K562 (cell line): ENCODE results near the gene GNPAT. TPM values are rescaled to one million over a fixed set of nuclear protein-coding genes. Genes with fewer than 3 reads are reported as not detected.

Source experiments
- ATAC-seq: fragments of 200-7000 bp; cut with Tn5 transposase; 3 replicates; pipeline ENCODE4 v1.9.1; 2020; ENCODE audit warnings: moderate library complexity
- BruUV-seq: library from RNA; stranded (reverse); fragments of 400-500 nt; replicated peaks from 2 replicates; lab custom pipeline; 2021; lab: Mats Ljungman, UMichigan
- CTCF ChIA-PET: fragments of 300-600 bp; formaldehyde crosslinking; extraction: SDS; loops from one replicate; lab custom pipeline; 2021; ENCODE audit warnings: low intra/inter-chr PET ratio; lab: Yijun Ruan, JAX
- POLR2A ChIA-PET: fragments of 300-600, 350-650 bp; sonication (Branson Sonifier 250); formaldehyde crosslinking; extraction: SDS; loops from one replicate; lab custom pipeline; 2021; ENCODE audit warnings: antibody characterized with exemption, inconsistent platforms; lab: Yijun Ruan, JAX
- DNase-seq, 4 experiments: peaks; one replicate each; pipeline versions ENCODE4 v3.0.0 to v3.0.0-alpha.2; 2011 to 2018; ENCODE audit warnings: low spot score in 3 of 4, mixed read lengths in 3 of 4; ENCODE audit errors: extremely low read depth in 1 of 4
- FAIRE-seq: peaks from 2 replicates; lab custom pipeline; 2011; peaks lifted over from hg19 to GRCh38; lab: Jason Lieb, UNC
- H2AFZ ChIP-seq: 2 replicates; pipeline ENCODE4 v1.6.0; 2011; ENCODE audit warnings: low read depth, low read length, control low read depth, inconsistent platforms
- H3K27ac ChIP-seq: fragments of 200-600 bp; 3 replicates; pipeline ENCODE4 v1.8.0; 2011; ENCODE audit warnings: low read depth, mild to moderate bottlenecking, control low read depth, inconsistent platforms, low read length, moderate library complexity, mixed read lengths; ENCODE audit errors: extremely low read depth
- H3K27me3 ChIP-seq, 2 experiments: fragments of 300-600 bp in 1 of 2; 2 replicates in 1 of 2; 3 replicates in 1 of 2; pipeline versions ENCODE4 v1.6.0 to v1.8.0; 2011; ENCODE audit warnings: inconsistent platforms in 2 of 2, low read length in 2 of 2, mild to moderate bottlenecking in 1 of 2, mixed read lengths in 1 of 2, moderate library complexity in 1 of 2; ENCODE audit not compliant: control insufficient read depth in 2 of 2, insufficient read depth in 2 of 2
- H3K36me3 ChIP-seq: fragments of 300-600 bp; 3 replicates; pipeline ENCODE4 v1.8.0; 2011; ENCODE audit warnings: mild to moderate bottlenecking, low read length, inconsistent platforms; ENCODE audit not compliant: control insufficient read depth, insufficient read depth
- H3K4me1 ChIP-seq, 2 experiments: fragments of 200-600 bp in 1 of 2; replicated peaks in 1 of 2; 2 replicates in 1 of 2; 3 replicates in 1 of 2; pipeline versions ENCODE4 v1.5.1 to v1.8.0; 2011; ENCODE audit warnings: inconsistent platforms in 2 of 2, low read length in 2 of 2, mild to moderate bottlenecking in 1 of 2, mixed read lengths in 1 of 2, moderate library complexity in 1 of 2; ENCODE audit not compliant: control insufficient read depth in 2 of 2, insufficient read depth in 2 of 2
- H3K4me2 ChIP-seq: 2 replicates; pipeline ENCODE4 v1.6.1; 2011; ENCODE audit warnings: low read length, control low read depth, inconsistent platforms, mixed read lengths; ENCODE audit not compliant: insufficient read depth
- H3K4me3 ChIP-seq: fragments of 200-600 bp; sonication (generic), shearing (Covaris generic); 2 replicates; pipeline ENCODE4 v1.5.1; 2016; ENCODE audit warnings: control low read depth, inconsistent platforms
- H3K79me2 ChIP-seq: fragments of 200-600 bp; 3 replicates; pipeline ENCODE4 v1.8.0; 2011; ENCODE audit warnings: low read length, inconsistent platforms; ENCODE audit not compliant: control insufficient read depth, insufficient read depth
- H3K9ac ChIP-seq, 2 experiments: 2 replicates each; pipeline versions ENCODE4 v1.6.0 to v1.6.1; 2011; ENCODE audit warnings: low read depth in 2 of 2, low read length in 2 of 2, control low read depth in 1 of 2, inconsistent platforms in 1 of 2, mild to moderate bottlenecking in 1 of 2, mixed read lengths in 1 of 2; ENCODE audit not compliant: insufficient read depth in 1 of 2
- H3K9me1 ChIP-seq: one replicate; pipeline ENCODE4 v1.6.0; 2011; ENCODE audit warnings: inconsistent platforms, mild to moderate bottlenecking, low read length, moderate library complexity; ENCODE audit not compliant: control insufficient read depth, insufficient read depth
- H3K9me3 ChIP-seq: replicated peaks from 2 replicates; pipeline ENCODE4 v1.5.1; 2011; ENCODE audit warnings: low read depth, low read length, inconsistent platforms; ENCODE audit not compliant: control insufficient read depth, insufficient read depth
- H4K20me1 ChIP-seq: replicated peaks from 2 replicates; pipeline ENCODE4 v1.6.1; 2011; ENCODE audit warnings: low read length, inconsistent platforms, mixed read lengths; ENCODE audit not compliant: control insufficient read depth, insufficient read depth
- CSDE1 ChIP-seq, 2 experiments: fragments of 450-650 bp; IDR thresholded peaks; 2 replicates each; pipeline ENCODE4 v1.6.1; 2016; ENCODE audit warnings: mild to moderate bottlenecking in 1 of 2
- NRF1 ChIP-seq, 2 experiments: fragments of 450-650 bp; IDR thresholded peaks in 1 of 2; conservative IDR thresholded peaks in 1 of 2; 2 replicates each; pipeline ENCODE4 v1.6.1; 2014; ENCODE audit warnings: mild to moderate bottlenecking in 2 of 2
- PTTG1 ChIP-seq: fragments of 450-650 bp; IDR thresholded peaks from 2 replicates; pipeline ENCODE4 v1.6.1; 2016; ENCODE audit warnings: low read depth, mild to moderate bottlenecking, missing genetic modification characterization, missing compliant biosample characterization
- SP2 ChIP-seq: IDR thresholded peaks from 2 replicates; pipeline ENCODE4 v1.6.1; 2011; ENCODE audit warnings: mild to moderate bottlenecking, low read depth, low read length, moderate library complexity; ENCODE audit not compliant: poor library complexity, severe bottlenecking; ENCODE audit errors: extremely low read depth
- TGIF2 ChIP-seq: sonication (generic); formaldehyde crosslinking; IDR thresholded peaks from 2 replicates; pipeline ENCODE4 v1.8.1; 2022; ENCODE audit warnings: mild to moderate bottlenecking, missing genetic modification reagents, moderate library complexity
- ZNF146 ChIP-seq: IDR thresholded peaks from one replicate; pipeline ENCODE4 v1.6.1; 2018; ENCODE audit warnings: missing compliant biosample characterization; ENCODE audit not compliant: unreplicated experiment
- ZNF695 ChIP-seq: fragments of 450-650 bp; formaldehyde crosslinking; IDR thresholded peaks from 2 replicates; pipeline ENCODE4 v1.4.0; 2020; ENCODE audit warnings: mild to moderate bottlenecking, moderate library complexity
- WGBS: fragments of 100-300 bp; shearing (Covaris generic); methylation state at CpG from one replicate; pipeline ENCODE4 v1.1.6; 2016; ENCODE audit warnings: low coverage, mixed read lengths; ENCODE audit not compliant: insufficient coverage; ENCODE audit errors: missing lambda C conversion rate; 5-methylcytosine and 5-hydroxymethylcytosine counted together
- in situ Hi-C: fragments of 300-500 bp; cut with MboI; formaldehyde crosslinking; loops from 4 replicates; pipeline ENCODE4 v1.15.0; 2018; ENCODE audit warnings: inconsistent platforms, mixed read lengths
- intact Hi-C: fragments of 100-400 bp; cut with micrococcal nuclease; formaldehyde crosslinking; loops from 2 replicates; pipeline ENCODE4 v1.14.2; 2022
- polyA plus RNA-seq, 8 experiments: library from polyadenylated mRNA; depleted of rRNA in 4 of 8; stranded (reverse) in 5 of 8; unstranded in 3 of 8; fragments of >200 nt; fragmentation: Nextera tagmentation in 2 of 8; fragmentation: Illumina TruSeq in 1 of 8; extraction: Ambion mirVana in 2 of 8; extraction: Trizol in 1 of 8; gene quantifications; 2 replicates each; pipeline versions ENCODE4 v1.2.1 to v1.2.3, GENCODE V29; 2011 to 2014; ENCODE audit warnings: inconsistent platforms in 1 of 8, missing spikeins in 1 of 8
- total RNA-seq, 7 experiments: library from RNA; depleted of rRNA in 6 of 7; stranded (reverse); fragments of >200 nt in 6 of 7; fragmentation: Illumina TruSeq in 2 of 7; extraction: Trizol in 2 of 7; gene quantifications; 2 replicates each; pipeline versions ENCODE4 v1.2.1 to v1.2.3, GENCODE V29; 2011 to 2021; ENCODE audit warnings: low replicate concordance in 1 of 7
- TF ChIP-seq, protein P1 (sequence below): fragments of 250-450 bp; sonication (Bioruptor Pico); IDR thresholded peaks from 2 replicates; pipeline ENCODE4 v1.4.0; 2020; ENCODE audit warnings: mild to moderate bottlenecking, moderate library complexity
- TF ChIP-seq, protein P2 (sequence below): sonication (generic); formaldehyde crosslinking; IDR thresholded peaks from 2 replicates; pipeline ENCODE4 v1.4.0; 2020; ENCODE audit warnings: mild to moderate bottlenecking, missing genetic modification reagents
- TF ChIP-seq, protein P3 (sequence below): fragments of 450-650 bp; IDR thresholded peaks from 2 replicates; pipeline ENCODE4 v1.6.1; 2016; ENCODE audit warnings: borderline replicate concordance

Gene GNPAT
- total and polyA plus RNA-seq, 9 of the 15 experiments (the other 6 are each of a cell fraction or from before 2014, with no cell fraction given), result 32.1 to 68.8 (median 50.7) TPM

DNA sequence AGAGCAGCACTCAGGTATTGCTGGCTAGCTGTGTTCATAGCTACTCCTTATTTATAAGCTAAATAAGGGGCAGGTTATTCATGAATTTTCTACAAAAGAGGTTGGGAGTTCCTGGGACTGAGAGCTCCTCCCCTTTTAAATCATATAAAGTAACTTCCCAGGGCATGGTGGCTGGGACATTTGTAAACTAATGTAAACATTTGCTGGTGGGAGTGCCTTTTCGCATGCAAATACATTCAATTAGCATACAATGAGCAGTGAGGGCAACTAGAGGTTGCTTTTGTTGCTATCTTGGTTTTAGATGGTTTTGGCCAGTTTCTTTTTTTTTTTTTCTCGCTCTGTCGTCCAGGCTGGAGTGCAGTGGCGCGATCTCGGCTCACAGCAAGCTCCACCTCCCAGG, 43.4 kb downstream of the GNPAT start:
- H3K4me2 ChIP-seq, result no peak overlapping the region
- intact Hi-C loops (no loop called here), in situ Hi-C loops (no loop called here)
- no peaks in the 10 kb centered on the region for H3K9me1 ChIP-seq
- H4K20me1 ChIP-seq, result no peaks in the 10 kb centered on the region
- no peak overlapping the region for H3K27ac ChIP-seq
- ChIA-PET CTCF (no interaction called here), POLR2A (no interaction called here)
- WGBS, result 0% methylated on average over 4 of the region's 6 CpGs
- H3K4me3 ChIP-seq, result no peak overlapping the region
- H3K9ac ChIP-seq, result no peak overlapping the region
- peaks cover 2 to 4% of the 10 kb centered on the region in 2 experiments; a peak in 2 of 5 replicates for H3K4me1 ChIP-seq
- H3K36me3 ChIP-seq, result no peaks in the 10 kb centered on the region
- FAIRE-seq (no peak), ATAC-seq (no peak), DNase-seq (no peak)
- H3K79me2 ChIP-seq, result no peaks in the 10 kb centered on the region
- BruUV-seq, result no TSS peak
- peaks cover 6% of the 10 kb centered on the region in 2 experiments; a peak in 2 of 5 replicates for H3K27me3 ChIP-seq
- no peaks in the 10 kb centered on the region for H3K9me3 ChIP-seq
- H2AFZ ChIP-seq, result no peak overlapping the region
- TF ChIP-seq, protein P1, sequence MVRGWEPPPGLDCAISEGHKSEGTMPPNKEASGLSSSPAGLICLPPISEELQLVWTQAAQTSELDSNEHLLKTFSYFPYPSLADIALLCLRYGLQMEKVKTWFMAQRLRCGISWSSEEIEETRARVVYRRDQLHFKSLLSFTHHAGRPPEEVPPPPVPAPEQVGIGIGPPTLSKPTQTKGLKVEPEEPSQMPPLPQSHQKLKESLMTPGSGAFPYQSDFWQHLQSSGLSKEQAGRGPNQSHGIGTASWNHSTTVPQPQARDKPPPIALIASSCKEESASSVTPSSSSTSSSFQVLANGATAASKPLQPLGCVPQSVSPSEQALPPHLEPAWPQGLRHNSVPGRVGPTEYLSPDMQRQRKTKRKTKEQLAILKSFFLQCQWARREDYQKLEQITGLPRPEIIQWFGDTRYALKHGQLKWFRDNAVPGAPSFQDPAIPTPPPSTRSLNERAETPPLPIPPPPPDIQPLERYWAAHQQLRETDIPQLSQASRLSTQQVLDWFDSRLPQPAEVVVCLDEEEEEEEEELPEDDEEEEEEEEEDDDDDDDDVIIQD (CRISPR knock-in tag), result no peak
- TF ChIP-seq ZNF146 (CRISPR knock-in tag) (no peak), CSDE1 (IDR thresholded peaks at IDR 0.05) (no peak), NRF1 (conservative IDR thresholded peaks at IDR 0.05 in 1 of 2, IDR thresholded peaks at IDR 0.05 in 1 of 2) (no peak), SP2 (no peak), ZNF695 (CRISPR knock-in tag) (no peak), PTTG1 (no peak), TGIF2 (CRISPR knock-in tag) (no peak)
- TF ChIP-seq, protein P2, sequence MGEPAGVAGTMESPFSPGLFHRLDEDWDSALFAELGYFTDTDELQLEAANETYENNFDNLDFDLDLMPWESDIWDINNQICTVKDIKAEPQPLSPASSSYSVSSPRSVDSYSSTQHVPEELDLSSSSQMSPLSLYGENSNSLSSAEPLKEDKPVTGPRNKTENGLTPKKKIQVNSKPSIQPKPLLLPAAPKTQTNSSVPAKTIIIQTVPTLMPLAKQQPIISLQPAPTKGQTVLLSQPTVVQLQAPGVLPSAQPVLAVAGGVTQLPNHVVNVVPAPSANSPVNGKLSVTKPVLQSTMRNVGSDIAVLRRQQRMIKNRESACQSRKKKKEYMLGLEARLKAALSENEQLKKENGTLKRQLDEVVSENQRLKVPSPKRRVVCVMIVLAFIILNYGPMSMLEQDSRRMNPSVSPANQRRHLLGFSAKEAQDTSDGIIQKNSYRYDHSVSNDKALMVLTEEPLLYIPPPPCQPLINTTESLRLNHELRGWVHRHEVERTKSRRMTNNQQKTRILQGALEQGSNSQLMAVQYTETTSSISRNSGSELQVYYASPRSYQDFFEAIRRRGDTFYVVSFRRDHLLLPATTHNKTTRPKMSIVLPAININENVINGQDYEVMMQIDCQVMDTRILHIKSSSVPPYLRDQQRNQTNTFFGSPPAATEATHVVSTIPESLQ (CRISPR knock-in tag), result no peak
- TF ChIP-seq, protein P3, sequence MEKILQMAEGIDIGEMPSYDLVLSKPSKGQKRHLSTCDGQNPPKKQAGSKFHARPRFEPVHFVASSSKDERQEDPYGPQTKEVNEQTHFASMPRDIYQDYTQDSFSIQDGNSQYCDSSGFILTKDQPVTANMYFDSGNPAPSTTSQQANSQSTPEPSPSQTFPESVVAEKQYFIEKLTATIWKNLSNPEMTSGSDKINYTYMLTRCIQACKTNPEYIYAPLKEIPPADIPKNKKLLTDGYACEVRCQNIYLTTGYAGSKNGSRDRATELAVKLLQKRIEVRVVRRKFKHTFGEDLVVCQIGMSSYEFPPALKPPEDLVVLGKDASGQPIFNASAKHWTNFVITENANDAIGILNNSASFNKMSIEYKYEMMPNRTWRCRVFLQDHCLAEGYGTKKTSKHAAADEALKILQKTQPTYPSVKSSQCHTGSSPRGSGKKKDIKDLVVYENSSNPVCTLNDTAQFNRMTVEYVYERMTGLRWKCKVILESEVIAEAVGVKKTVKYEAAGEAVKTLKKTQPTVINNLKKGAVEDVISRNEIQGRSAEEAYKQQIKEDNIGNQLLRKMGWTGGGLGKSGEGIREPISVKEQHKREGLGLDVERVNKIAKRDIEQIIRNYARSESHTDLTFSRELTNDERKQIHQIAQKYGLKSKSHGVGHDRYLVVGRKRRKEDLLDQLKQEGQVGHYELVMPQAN, result no peak
